SK-N-SH treated with all-trans-retinoic acid at 6 μM for 48 hours (cell line): ENCODE data around the gene FANCI.

ENCODE experiments used
- ATAC-seq: fragments of 200-7000 bp; cut with Tn5 transposase; 3 replicates; pipeline ENCODE4 v1.9.1; 2020; ENCODE audit warnings: mild to moderate bottlenecking, moderate library complexity
- ARNTL ChIP-seq: fragments of 450-650 bp; formaldehyde crosslinking; IDR thresholded peaks from 2 replicates; pipeline ENCODE4 v1.5.0; 2020; ENCODE audit warnings: low read depth, mild to moderate bottlenecking, moderate library complexity, borderline replicate concordance
- BACH2 ChIP-seq: fragments of 250-450 bp; sonication (Bioruptor Pico); IDR thresholded peaks from 2 replicates; pipeline ENCODE4 v1.9.0; 2021; ENCODE audit warnings: mild to moderate bottlenecking, borderline replicate concordance
- CREB5 ChIP-seq: fragments of 250-450 bp; sonication (Bioruptor Pico); IDR thresholded peaks from 2 replicates; pipeline ENCODE4 v1.5.1; 2020; ENCODE audit warnings: low read depth, mild to moderate bottlenecking, moderate library complexity
- CSDC2 ChIP-seq: fragments of 250-450 bp; sonication (Bioruptor Pico); IDR thresholded peaks from 2 replicates; pipeline ENCODE4 v1.5.0; 2020; ENCODE audit warnings: mild to moderate bottlenecking, moderate library complexity
- CSRNP3 ChIP-seq: fragments of 250-450 bp; sonication (Bioruptor Pico); IDR thresholded peaks from 2 replicates; pipeline ENCODE4 v1.5.1; 2021; ENCODE audit warnings: mild to moderate bottlenecking, moderate library complexity
- ESRRG ChIP-seq: fragments of 250-450 bp; sonication (Bioruptor Pico); IDR thresholded peaks from 2 replicates; pipeline ENCODE4 v1.6.1; 2021; ENCODE audit warnings: mild to moderate bottlenecking
- GLIS3 ChIP-seq: fragments of 250-450 bp; sonication (Bioruptor Pico); IDR thresholded peaks from 2 replicates; pipeline ENCODE4 v1.5.0; 2020; ENCODE audit warnings: mild to moderate bottlenecking, moderate library complexity
- ISL1 ChIP-seq: fragments of 250-450 bp; sonication (Bioruptor Pico); IDR thresholded peaks from 2 replicates; pipeline ENCODE4 v2.1.2; 2022; ENCODE audit warnings: mild to moderate bottlenecking, moderate library complexity
- OSR1 ChIP-seq: fragments of 250-450 bp; sonication (Bioruptor Pico); IDR thresholded peaks from 2 replicates; pipeline ENCODE4 v1.8.0; 2022; ENCODE audit warnings: moderate library complexity, mild to moderate bottlenecking, inconsistent platforms
- POU6F1 ChIP-seq: fragments of 250-450 bp; sonication (Bioruptor Pico); IDR thresholded peaks from 2 replicates; pipeline ENCODE4 v1.8.0; 2021; ENCODE audit warnings: low read depth, mild to moderate bottlenecking, moderate library complexity, borderline replicate concordance
- PPARA ChIP-seq: fragments of 250-450 bp; sonication (Bioruptor Pico); IDR thresholded peaks from 2 replicates; pipeline ENCODE4 v1.5.0; 2020; ENCODE audit warnings: mild to moderate bottlenecking, borderline replicate concordance
- RARB ChIP-seq: fragments of 250-450 bp; sonication (Bioruptor Pico); IDR thresholded peaks from 2 replicates; pipeline ENCODE4 v1.8.0; 2021; ENCODE audit warnings: mild to moderate bottlenecking, moderate library complexity
- SNAI2 ChIP-seq: fragments of 250-450 bp; sonication (Bioruptor Pico); IDR thresholded peaks from 2 replicates; pipeline ENCODE4 v1.5.0; 2020; ENCODE audit warnings: mild to moderate bottlenecking, moderate library complexity
- TCF4 ChIP-seq: fragments of 250-450 bp; sonication (Bioruptor Pico); IDR thresholded peaks from 2 replicates; pipeline ENCODE4 v1.8.0; 2021; ENCODE audit warnings: mild to moderate bottlenecking, moderate library complexity, borderline replicate concordance
- ZC3H10 ChIP-seq: fragments of 250-450 bp; sonication (Bioruptor Pico); IDR thresholded peaks from 2 replicates; pipeline ENCODE4 v1.5.1; 2021; ENCODE audit warnings: mild to moderate bottlenecking, moderate library complexity
- ZFP3 ChIP-seq: fragments of 250-450 bp; sonication (Bioruptor Pico); IDR thresholded peaks from 2 replicates; pipeline ENCODE4 v1.5.0; 2020; ENCODE audit warnings: mild to moderate bottlenecking, moderate library complexity
- ZFP30 ChIP-seq: fragments of 450-650 bp; formaldehyde crosslinking; IDR thresholded peaks from 2 replicates; pipeline ENCODE4 v1.5.0; 2022; ENCODE audit warnings: mild to moderate bottlenecking, moderate library complexity
- ZNF70 ChIP-seq: fragments of 450-650 bp; formaldehyde crosslinking; IDR thresholded peaks from 2 replicates; pipeline ENCODE4 v1.5.0; 2020; ENCODE audit warnings: mild to moderate bottlenecking, moderate library complexity
- ZNF8 ChIP-seq: fragments of 450-650 bp; formaldehyde crosslinking; IDR thresholded peaks from 2 replicates; pipeline ENCODE4 v1.5.0; 2020; ENCODE audit warnings: mild to moderate bottlenecking, moderate library complexity

Gene FANCI

GRCh38 chr15:89363133-89363532 lies 119.4 kb downstream of the FANCI start (continued):
- TF ChIP-seq ISL1 (no peak), CSDC2 (CRISPR knock-in tag) (no peak)

- no peak for ATAC-seq
- TF ChIP-seq ZC3H10 (CRISPR knock-in tag) = no peak
- TF ChIP-seq OSR1 (CRISPR knock-in tag) = no peak
- no peak for TF ChIP-seq ARNTL (CRISPR knock-in tag)
- TF ChIP-seq, all 23 proteins: peak for 0
Observed at GRCh38 chr15:89363770-89364169, 120.0 kb downstream of the FANCI start.

GRCh38 chr15:89364341-89364740 lies 120.6 kb downstream of the FANCI start:
- ATAC-seq = no peak
- TF ChIP-seq CSDC2 (CRISPR knock-in tag) (no peak), POU6F1 (CRISPR knock-in tag) (no peak), PPARA (no peak), ESRRG (CRISPR knock-in tag) (no peak), RARB (CRISPR knock-in tag) (no peak), ZFP30 (CRISPR knock-in tag) (no peak), ZFP3 (CRISPR knock-in tag) (no peak), TCF4 (no peak), ZNF70 (CRISPR knock-in tag) (no peak), SNAI2 (CRISPR knock-in tag) (no peak), ARNTL (CRISPR knock-in tag) (no peak), CREB5 (CRISPR knock-in tag) (no peak), CSRNP3 (CRISPR knock-in tag) (no peak), ZC3H10 (CRISPR knock-in tag) (no peak)

- ATAC-seq = no peak
- TF ChIP-seq ZNF8 (CRISPR knock-in tag) (no peak), ZNF70 (CRISPR knock-in tag) (no peak), ZFP30 (CRISPR knock-in tag) (no peak), ZFP3 (CRISPR knock-in tag) (no peak), BACH2 (CRISPR knock-in tag) (no peak), GLIS3 (CRISPR knock-in tag) (no peak), PPARA (no peak), OSR1 (CRISPR knock-in tag) (no peak), SNAI2 (CRISPR knock-in tag) (no peak), CSDC2 (CRISPR knock-in tag) (no peak)
Observed at GRCh38 chr15:89364741-89365450, 121.1 kb downstream of the FANCI start.

- TF ChIP-seq POU6F1 (CRISPR knock-in tag) (no peak), ZC3H10 (CRISPR knock-in tag) (no peak), ZNF70 (CRISPR knock-in tag) (no peak), BACH2 (CRISPR knock-in tag) (no peak)
- ATAC-seq = no peak
Observed at GRCh38 chr15:89365462-89366065, 121.8 kb downstream of the FANCI start.
